ENCODE data around the gene ITSN1.

DNA sequence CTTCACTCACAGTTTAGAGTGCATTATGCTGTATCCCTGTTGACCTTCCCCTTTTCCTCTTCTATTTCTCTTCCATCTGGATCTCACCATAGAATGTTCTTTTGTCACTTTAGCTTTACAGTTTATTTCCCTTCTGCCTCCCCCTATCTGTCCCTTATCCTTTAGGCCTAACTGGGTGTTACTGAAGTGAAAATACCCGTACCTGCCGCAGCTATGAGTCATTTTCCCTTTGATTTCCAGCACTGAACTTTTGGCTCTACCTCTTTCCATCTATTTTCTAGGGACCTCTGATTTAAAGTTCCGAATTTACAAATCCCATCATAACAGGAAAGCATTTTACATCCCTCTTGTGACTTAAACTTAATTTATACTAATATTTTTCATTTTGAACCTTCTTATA, 19.7 kb downstream of the ITSN1 start:
- TF ChIP-seq POLR2A (IDR thresholded peaks at IDR 0.05), result no peak
- TF ChIP-seq, protein P1, sequence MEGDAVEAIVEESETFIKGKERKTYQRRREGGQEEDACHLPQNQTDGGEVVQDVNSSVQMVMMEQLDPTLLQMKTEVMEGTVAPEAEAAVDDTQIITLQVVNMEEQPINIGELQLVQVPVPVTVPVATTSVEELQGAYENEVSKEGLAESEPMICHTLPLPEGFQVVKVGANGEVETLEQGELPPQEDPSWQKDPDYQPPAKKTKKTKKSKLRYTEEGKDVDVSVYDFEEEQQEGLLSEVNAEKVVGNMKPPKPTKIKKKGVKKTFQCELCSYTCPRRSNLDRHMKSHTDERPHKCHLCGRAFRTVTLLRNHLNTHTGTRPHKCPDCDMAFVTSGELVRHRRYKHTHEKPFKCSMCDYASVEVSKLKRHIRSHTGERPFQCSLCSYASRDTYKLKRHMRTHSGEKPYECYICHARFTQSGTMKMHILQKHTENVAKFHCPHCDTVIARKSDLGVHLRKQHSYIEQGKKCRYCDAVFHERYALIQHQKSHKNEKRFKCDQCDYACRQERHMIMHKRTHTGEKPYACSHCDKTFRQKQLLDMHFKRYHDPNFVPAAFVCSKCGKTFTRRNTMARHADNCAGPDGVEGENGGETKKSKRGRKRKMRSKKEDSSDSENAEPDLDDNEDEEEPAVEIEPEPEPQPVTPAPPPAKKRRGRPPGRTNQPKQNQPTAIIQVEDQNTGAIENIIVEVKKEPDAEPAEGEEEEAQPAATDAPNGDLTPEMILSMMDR (IDR thresholded peaks at IDR 0.05), result no peak

Data from body of pancreas (tissue), 4 donors.